Endodermal cell (in vitro differentiated cells): ENCODE data around the gene RILPL2. TPM values are rescaled to one million over a fixed set of nuclear protein-coding genes. Genes with fewer than 3 reads are reported as not detected.

Experiments used
- DNase-seq: peaks from one replicate; pipeline ENCODE4 v3.0.0-alpha.2; 2017
- H3K27ac ChIP-seq: 2 replicates; pipeline ENCODE4 v1.5.1; 2013; ENCODE audit warnings: mild to moderate bottlenecking, low read depth, low read length, moderate library complexity
- H3K27me3 ChIP-seq: 2 replicates; pipeline ENCODE4 v1.6.1; 2013; ENCODE audit warnings: mild to moderate bottlenecking, low read length, moderate library complexity; ENCODE audit not compliant: insufficient read depth, control insufficient read depth, poor library complexity, severe bottlenecking
- H3K36me3 ChIP-seq: 2 replicates; pipeline ENCODE4 v1.7.0; 2013; ENCODE audit warnings: mild to moderate bottlenecking, low read length, moderate library complexity; ENCODE audit not compliant: control insufficient read depth, insufficient read depth
- H3K4me1 ChIP-seq: one replicate; pipeline ENCODE4 v1.7.0; 2013; ENCODE audit warnings: low read length; ENCODE audit not compliant: control insufficient read depth, insufficient read depth
- H3K4me3 ChIP-seq: 2 replicates; pipeline ENCODE4 v1.5.1; 2013; ENCODE audit warnings: mild to moderate bottlenecking, low read length, moderate library complexity
- H3K9ac ChIP-seq: 2 replicates; pipeline ENCODE4 v1.6.1; 2013; ENCODE audit warnings: mild to moderate bottlenecking, low read length, moderate library complexity; ENCODE audit not compliant: poor library complexity, severe bottlenecking; ENCODE audit errors: extremely low read depth
- H3K9me3 ChIP-seq: 2 replicates; pipeline ENCODE4 v1.6.1; 2013; ENCODE audit warnings: mild to moderate bottlenecking, low read length, moderate library complexity; ENCODE audit not compliant: control insufficient read depth
- H3K27ac Mint-ChIP-seq: 2 replicates; pipeline ENCODE4 v1.8.0; 2020; ENCODE audit warnings: mixed read lengths
- H3K27me3 Mint-ChIP-seq: 2 replicates; pipeline ENCODE4 v1.8.0; 2021; ENCODE audit warnings: mild to moderate bottlenecking, mixed read lengths; ENCODE audit not compliant: insufficient read depth
- H3K36me3 Mint-ChIP-seq: 2 replicates; pipeline ENCODE4 v1.8.0; 2020; ENCODE audit warnings: low read depth, mixed read lengths
- H3K4me1 Mint-ChIP-seq: 2 replicates; pipeline ENCODE4 v1.8.0; 2020; ENCODE audit warnings: mixed read lengths
- H3K4me3 Mint-ChIP-seq: 2 replicates; pipeline ENCODE4 v1.8.0; 2020; ENCODE audit warnings: mild to moderate bottlenecking, moderate library complexity, mixed read lengths
- H3K9me3 Mint-ChIP-seq: 2 replicates; pipeline ENCODE4 v1.8.0; 2020; ENCODE audit warnings: mild to moderate bottlenecking, mixed read lengths
- WGBS, 2 experiments: methylation state at CpG; one replicate each; pipeline versions ENCODE4 v1.1.5 to v1.1.7; 2013; ENCODE audit warnings: missing lambda C conversion rate in 2 of 2, mixed read lengths in 1 of 2; ENCODE audit not compliant: insufficient coverage in 1 of 2, insufficient read length in 1 of 2; 5-methylcytosine and 5-hydroxymethylcytosine counted together
- total RNA-seq, 2 donors: library from RNA; stranded (reverse); fragmentation: NEBNext Ultra II Directional in 1 of 2; extraction: Animal tissue kit (Norgen Biotek cat#: 25700) in 1 of 2; gene quantifications; 2 replicates in 1 of 2; 3 replicates in 1 of 2; pipeline ENCODE4 v1.2.1, GENCODE V29; 2021
- TF ChIP-seq, protein P1 (sequence below): fragments of 200-600 bp; sonication (generic); conservative IDR thresholded peaks from 2 replicates; pipeline ENCODE4 v1.5.0; 2021; ENCODE audit warnings: antibody characterized with exemption, mild to moderate bottlenecking

RILPL2 gene
- total RNA-seq, 2 donors from 2014 or later = 2.6 TPM

DNA sequence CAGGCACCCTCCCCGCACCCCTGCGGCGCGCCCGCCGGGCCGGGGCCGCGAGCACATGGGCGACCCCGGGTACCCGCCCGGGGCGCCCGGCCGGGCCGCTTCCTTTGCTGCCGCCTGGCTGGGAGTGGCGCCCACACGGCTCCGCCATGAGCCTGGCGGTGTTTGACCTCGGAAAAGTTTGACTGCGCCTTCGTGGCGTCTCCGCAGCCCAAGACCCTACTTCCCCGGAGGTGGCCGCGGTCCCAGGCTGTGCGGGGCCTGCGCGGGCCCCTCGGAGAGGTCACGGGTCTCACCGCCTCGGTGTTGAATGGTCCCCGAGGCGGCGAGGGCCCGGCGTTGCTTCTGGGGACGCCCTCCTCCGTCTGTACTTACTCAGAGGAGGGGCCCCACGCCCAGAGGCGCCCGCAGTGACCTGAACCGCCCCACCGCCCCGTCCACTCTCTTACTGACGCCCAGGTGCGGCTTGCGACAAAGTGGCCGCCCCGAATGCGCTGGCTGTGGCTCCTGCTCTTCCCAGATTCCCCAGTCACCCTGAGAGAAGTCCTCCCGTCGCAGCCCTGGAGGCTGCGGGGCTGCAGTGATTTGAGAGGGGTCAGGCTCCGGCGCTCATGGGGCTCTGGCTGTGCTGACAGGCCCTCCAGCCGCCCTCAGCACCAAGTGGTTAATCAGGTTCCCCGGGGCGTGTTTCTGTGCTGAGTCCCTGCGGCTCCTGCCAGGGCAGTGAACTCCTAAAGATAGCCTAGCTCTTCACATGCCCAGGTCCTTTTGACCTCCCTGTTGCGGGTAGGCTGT lies 46.7 kb downstream of the RILPL2 start:
- peak overlapping the region; percentile 84 for H3K4me3 Mint-ChIP-seq
- H3K9me3 ChIP-seq = no peaks in the 10 kb centered on the region
- TF ChIP-seq, protein P1, sequence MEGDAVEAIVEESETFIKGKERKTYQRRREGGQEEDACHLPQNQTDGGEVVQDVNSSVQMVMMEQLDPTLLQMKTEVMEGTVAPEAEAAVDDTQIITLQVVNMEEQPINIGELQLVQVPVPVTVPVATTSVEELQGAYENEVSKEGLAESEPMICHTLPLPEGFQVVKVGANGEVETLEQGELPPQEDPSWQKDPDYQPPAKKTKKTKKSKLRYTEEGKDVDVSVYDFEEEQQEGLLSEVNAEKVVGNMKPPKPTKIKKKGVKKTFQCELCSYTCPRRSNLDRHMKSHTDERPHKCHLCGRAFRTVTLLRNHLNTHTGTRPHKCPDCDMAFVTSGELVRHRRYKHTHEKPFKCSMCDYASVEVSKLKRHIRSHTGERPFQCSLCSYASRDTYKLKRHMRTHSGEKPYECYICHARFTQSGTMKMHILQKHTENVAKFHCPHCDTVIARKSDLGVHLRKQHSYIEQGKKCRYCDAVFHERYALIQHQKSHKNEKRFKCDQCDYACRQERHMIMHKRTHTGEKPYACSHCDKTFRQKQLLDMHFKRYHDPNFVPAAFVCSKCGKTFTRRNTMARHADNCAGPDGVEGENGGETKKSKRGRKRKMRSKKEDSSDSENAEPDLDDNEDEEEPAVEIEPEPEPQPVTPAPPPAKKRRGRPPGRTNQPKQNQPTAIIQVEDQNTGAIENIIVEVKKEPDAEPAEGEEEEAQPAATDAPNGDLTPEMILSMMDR = no peak
- peak overlapping the region; percentile 88 for H3K27ac Mint-ChIP-seq
- peak; percentile 86 for DNase-seq
- peaks cover 4% of the 10 kb centered on the region for H3K4me1 ChIP-seq
- WGBS, 2 experiments = 9 to 14% methylated on average over 37 to 66 of the region's 66 CpGs
- H3K27ac ChIP-seq = no peak overlapping the region
- H3K4me1 Mint-ChIP-seq = peaks cover 19% of the 10 kb centered on the region
- no peaks in the 10 kb centered on the region for H3K27me3 ChIP-seq
- no peaks in the 10 kb centered on the region for H3K9me3 Mint-ChIP-seq
- H3K4me3 ChIP-seq = peak overlapping the region; percentile 80
- H3K36me3 ChIP-seq = peaks cover 43% of the 10 kb centered on the region
- H3K36me3 Mint-ChIP-seq = peaks cover 38% of the 10 kb centered on the region
- no peaks in the 10 kb centered on the region for H3K27me3 Mint-ChIP-seq
- H3K9ac ChIP-seq = peak overlapping the region; percentile 59

DNA sequence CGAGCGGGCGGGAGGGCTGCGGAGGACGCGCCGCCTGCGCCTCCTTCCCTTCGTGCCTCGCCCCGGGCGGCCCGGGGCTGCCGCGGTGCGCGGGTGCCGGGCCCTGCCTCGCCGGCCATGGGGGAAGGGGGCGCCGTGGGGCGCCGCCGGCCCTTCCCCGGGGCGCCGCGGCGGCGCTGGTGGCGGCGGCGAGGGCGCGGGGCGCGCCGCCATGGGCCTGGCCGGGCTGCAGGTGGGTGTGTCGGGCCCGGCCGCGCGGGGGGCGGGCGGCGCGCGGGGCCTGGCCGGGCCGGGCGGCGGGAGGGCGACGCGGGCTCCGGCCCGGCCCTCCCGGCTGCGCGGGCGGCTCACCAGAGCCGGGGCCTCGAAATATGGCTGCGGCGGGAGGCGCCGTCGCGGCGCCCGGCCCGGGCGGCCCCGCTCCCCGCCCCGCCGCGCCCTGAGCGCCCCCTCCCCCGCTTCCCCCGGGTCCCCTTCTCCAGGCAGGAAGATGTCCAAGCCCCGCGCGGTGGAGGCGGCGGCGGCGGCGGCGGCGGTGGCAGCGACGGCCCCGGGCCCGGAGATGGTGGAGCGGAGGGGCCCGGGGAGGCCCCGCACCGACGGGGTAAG lies 47.4 kb downstream of the RILPL2 start:
- no peak for DNase-seq
- H3K27ac Mint-ChIP-seq = no peak overlapping the region
- H3K27ac ChIP-seq = no peak overlapping the region
- H3K4me1 Mint-ChIP-seq = peaks cover 19% of the 10 kb centered on the region
- H3K4me1 ChIP-seq = peaks cover 4% of the 10 kb centered on the region
- H3K36me3 ChIP-seq = peaks cover 37% of the 10 kb centered on the region
- peaks cover 34% of the 10 kb centered on the region for H3K36me3 Mint-ChIP-seq
- TF ChIP-seq, protein P1 = no peak
- no peak overlapping the region for H3K9ac ChIP-seq
- H3K27me3 Mint-ChIP-seq = no peaks in the 10 kb centered on the region
- no peaks in the 10 kb centered on the region for H3K27me3 ChIP-seq
- H3K9me3 ChIP-seq = no peaks in the 10 kb centered on the region
- 0% methylated on average over 10 to 67 of the region's 102 CpGs for WGBS, 2 experiments
- peak overlapping the region; percentile 84 for H3K4me3 Mint-ChIP-seq
- no peaks in the 10 kb centered on the region for H3K9me3 Mint-ChIP-seq
- H3K4me3 ChIP-seq = peak overlapping the region; percentile 80

DNA sequence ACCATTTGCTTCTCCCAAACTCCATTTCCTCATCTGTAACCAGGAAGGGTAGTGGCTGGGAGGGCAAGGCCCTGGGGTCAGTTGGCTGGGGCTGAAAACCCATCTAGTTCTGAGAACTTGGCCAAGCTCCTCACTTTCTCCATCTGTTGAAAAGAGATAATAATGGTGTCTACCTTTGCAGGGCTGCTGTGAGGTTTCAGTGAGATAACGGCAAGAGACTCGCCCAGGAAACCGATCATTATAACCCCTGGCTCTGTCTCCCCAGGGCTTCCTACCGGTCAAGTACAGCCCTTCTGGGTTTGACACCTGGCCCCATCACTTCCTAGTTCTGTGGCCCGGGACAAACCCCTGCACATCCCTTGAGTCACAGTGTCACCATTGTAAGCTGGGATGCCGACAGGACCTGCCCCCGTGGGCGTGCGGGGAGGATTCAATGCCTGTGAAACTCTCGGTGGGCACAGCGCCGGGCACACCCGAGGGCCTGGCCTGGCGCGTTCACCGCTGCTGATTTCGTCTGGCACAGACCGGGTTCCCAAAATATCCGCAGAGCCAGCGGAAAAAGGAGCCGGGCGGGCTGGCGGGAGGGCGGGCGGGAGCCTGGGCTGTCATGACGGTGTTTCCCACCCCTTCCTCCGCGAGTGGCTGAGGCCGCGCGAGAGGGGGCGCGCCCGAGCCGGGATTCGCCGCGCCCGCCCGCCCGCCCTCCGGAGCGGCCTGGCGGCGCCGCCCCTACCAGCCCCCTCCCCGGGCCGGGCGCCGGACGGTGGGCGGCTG lies 48.1 kb downstream of the RILPL2 start:
- H3K9me3 ChIP-seq = no peaks in the 10 kb centered on the region
- Mint-ChIP-seq H3K9me3 (no peaks in the 10 kb centered on the region), H3K27ac (peak overlapping the region; percentile 74), H3K4me3 (peak overlapping the region; percentile 68), H3K27me3 (no peaks in the 10 kb centered on the region), H3K4me1 (peaks cover 19% of the 10 kb centered on the region), H3K36me3 (peaks cover 31% of the 10 kb centered on the region)
- H3K4me1 ChIP-seq = peaks cover 4% of the 10 kb centered on the region
- 5 to 13% methylated on average over 15 to 51 of the region's 52 CpGs for WGBS, 2 experiments
- DNase-seq = peak; percentile 91
- H3K4me3 ChIP-seq = peak overlapping the region; percentile 82
- TF ChIP-seq, protein P1 = no peak
- H3K9ac ChIP-seq = peak overlapping the region; percentile 53
- no peaks in the 10 kb centered on the region for H3K27me3 ChIP-seq
- H3K27ac ChIP-seq = peak overlapping the region; percentile 49
- H3K36me3 ChIP-seq = peaks cover 32% of the 10 kb centered on the region
